Right hindlimb (tissue), 1 donor: ENCODE results near the gene IQGAP2.
"Not testable (repeated sequence)": the region's sequence is repeated elsewhere in the genome, so short reads cannot be mapped to it uniquely, and the experiment has no call there.

Experiments
- DNase-seq: peaks from one replicate; pipeline ENCODE4 v3.0.0-alpha.2; 2018

Gene IQGAP2

DNA sequence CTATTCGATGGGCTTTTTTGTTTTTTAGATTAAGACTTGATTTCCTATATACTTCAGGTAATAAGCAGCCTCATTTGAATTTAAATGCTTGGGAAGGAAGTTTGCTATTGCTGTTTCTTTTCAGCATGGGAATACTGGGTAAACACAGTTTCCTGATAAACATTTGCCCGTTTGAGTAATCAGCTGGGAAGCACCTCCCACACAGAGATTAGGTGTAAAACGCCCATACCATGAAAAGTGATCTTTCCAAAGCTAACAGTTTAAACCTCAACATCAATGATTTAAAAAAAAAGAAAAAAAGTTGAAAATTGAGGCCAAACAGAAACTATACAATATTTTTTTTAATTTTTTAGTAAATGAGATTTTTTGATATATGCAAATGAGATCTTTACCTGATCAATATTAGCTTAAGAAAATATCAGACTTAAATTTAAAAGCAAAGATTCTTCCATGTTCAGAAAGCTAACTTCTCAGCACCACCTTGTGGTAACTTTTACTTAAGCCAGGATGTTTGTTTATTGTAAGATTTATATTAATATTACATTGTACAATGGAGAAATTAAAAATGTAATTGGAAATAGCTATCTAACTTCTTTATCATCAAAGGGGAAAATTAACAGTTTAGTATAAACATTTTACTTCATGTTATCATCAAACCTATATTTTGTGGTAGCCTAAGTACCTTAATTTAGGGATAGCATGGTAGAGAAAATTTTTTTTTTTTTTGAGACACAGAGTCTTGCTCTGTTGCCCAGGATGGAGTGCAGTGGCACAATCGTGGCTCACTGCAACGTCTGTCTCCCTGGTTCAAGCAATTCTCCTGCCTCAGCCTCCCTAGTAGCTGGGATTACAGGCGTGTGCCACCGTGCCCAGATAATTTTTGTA is 180.3 kb downstream of the IQGAP2 start:
- no peak for DNase-seq

DNA sequence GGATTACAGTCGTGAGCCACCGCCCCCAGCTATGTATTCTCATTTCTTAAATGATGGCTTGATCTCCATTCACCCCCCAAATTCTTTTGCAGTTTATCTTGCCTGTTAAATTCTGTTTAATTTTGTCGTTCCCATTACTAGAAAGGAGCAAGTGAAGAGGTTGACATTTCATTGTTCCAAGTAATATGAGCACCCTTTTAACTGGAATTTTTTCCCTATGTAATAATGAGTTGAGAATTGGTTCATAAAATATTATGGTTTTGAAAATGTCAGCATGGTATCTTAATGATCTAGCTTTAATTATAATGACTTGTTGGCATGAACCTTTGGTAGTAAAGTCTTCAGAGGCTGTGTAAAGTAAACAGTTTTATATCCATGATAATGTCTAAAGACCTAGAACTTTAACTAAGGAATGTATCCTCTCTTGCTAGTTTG is 182.7 kb downstream of the IQGAP2 start:
- DNase-seq, result no peak

DNA sequence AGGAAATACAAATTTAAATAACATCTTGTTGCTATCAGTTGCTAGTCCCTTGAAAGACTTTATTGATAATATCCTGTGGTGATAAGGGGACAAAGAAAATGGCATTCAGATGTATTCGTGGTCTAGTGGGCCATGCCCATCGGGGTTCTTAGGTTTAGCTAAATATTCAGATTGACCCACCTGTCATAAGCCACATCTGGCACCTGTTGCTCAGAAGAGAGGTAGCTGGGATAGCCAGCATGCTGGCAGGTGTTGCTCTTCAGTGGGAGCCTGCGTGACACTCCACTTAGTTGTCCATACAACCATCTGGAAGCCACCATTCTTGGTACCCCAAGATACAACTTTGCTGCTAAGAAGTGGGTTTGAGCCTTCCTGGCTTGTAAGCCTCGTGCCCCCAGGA is 183.4 kb downstream of the IQGAP2 start:
- no peak for DNase-seq

DNA sequence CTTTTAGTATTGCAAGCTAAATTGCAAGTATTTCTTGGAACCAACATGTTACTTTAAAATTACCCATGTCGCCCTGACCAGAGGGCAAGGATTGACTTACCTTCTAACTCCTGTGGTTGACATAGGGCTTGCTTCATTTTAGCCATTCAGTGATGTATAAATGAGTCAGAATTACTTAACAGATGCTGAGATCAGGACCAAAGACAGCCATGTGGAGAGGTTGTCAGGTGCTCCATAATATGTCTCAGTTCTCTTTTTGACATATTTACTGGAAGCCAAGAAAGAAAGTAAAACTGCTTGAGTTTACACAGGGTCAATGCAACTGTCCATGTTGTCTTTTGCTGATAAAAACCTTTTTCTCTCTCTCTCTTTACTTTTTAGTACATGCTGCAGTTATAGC is 186.9 kb downstream of the IQGAP2 start:
- no peak for DNase-seq

DNA sequence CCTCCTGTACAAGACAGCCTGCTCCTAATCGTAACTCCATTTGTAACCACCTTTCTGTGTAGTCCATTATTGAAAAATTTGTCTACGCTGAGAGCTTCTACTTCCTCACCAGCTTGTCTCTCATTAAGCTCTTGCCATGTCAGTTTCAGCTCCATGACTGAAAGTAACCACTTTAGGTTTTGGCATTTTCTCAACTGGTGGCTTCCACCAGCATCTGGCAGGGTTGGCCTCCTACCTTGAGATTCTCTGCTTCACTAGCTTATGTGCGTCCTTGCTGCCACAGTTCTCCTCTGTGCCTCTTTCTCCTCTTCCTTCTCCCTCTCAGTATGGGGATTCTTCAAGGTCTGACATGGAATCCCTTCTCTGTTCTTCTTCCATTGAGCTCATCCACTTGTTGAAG is 188.3 kb downstream of the IQGAP2 start:
- DNase-seq, result no peak

DNA sequence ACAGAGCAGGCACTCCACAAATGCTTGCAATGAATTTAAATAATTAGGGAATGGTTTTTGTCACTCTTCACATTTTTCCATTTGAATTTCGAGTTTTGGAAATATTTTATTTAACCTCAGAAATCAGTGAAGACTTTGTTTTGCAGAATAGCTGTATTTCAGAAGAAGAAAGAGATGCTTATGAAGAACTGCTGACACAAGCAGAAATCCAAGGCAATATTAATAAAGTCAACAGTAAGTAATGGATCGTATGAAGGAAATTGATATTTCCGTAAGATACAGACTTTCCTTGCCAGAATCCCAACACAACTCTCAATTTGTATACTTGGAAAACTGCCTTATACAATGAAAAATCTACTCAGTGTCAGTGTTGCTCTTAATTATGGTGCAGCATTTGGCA is 189.6 kb downstream of the IQGAP2 start:
- DNase-seq, result no peak

DNA sequence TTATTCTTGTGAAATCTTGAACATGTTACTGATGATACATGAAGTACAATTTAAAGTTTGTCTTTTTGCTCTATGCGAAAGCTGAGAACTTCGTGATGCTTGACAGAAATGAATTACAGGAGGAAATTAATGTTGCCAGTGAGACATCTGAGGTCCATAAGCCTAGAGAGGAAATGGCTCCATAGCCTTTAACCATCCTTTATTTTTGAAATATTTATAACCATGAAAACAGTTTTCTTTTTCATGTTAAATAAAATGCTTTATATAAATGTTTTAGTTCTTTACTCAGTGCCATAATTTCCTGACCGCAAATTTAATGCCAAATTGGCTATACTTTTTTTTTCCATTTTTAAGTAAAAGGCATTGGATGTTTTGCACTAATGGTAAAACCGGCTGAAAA is 191.0 kb downstream of the IQGAP2 start:
- DNase-seq, result no peak

DNA sequence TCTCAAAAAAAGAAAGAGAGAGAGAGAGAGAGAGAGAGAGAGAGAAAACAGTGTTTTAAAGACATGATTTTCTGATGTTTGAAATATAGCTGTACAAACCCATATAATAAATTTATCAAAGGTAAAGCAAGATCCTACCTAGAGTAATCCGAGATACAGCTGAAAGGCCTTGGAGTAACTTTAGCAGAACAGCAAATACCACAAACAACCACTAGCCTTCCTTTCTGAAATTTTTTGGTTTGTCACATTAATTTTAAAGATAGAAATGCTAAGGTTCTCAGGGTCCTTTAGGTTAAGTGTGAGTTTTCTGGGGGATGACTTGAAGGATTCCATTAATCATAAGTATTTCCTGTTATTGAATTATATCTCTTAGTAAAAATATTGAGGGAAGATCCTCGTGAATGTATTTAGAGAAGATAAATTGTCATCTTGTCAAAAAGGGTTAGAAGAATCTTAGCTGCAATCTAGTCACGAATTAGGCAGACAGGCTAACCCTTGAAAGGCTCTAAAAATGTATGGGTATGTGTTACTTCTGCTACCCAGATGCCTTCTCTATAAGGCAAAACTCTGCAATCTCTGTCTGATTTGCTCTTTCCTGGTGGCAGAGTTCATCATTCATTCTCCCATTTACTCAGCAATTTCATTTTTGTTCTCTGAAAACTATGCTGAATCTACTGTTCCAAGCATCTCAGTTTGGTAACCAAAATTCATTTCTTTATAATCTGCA is 192.8 kb downstream of the IQGAP2 start:
- no peak for DNase-seq

DNA sequence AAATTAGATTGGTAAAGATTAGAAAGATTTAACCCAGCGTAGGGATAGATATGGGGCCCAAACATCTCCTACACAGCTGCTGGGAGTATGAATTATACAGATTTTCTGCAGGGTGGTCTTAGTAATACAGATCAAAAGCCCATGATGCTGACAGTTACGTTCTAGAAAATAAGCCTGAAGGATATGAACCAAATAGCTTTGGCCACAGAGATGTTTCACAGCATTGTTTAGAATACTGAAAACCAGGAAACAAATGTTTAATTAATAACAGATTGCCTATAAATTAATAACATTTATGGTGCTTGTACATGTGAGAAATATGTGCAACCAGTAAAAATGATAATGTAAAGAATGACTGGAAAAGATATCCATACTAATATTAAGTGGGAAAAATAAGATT is 195.4 kb downstream of the IQGAP2 start:
- DNase-seq, result no peak

DNA sequence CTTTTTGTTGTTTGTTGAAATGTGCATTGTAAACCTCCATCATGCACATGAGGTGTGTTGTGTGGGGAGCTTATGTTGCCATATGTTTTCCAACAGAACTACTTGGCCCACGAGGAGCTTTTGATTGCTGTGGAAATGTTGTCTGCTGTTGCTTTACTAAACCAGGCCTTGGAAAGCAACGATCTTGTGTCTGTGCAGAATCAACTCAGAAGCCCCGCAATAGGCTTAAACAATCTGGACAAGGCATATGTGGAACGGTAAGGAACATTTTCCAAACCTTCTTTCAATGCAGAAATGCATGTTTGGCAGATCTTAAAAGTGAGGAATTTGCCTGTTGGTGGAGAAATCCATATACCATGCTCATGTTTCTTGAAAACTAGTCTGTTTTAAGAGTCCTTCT is 197.6 kb downstream of the IQGAP2 start:
- no peak for DNase-seq

DNA sequence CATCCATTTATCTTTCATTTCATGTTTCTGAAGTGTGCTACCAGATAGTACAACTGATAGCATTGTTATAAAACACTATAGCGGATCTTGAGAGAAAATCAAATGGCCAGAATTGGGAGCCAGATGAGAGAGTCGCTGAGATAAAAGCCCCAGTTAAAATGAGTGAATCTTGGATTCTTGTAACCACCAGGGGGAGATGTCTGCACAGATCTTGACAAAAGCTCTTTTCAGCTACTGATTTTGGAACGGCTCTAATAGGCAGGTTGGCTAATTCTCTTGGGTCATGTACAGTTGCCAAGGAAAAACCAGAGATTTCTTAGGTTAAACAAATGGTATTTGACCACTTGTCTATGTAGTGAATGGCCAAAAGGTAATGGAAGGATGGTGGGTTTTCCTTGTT is 198.4 kb downstream of the IQGAP2 start:
- DNase-seq, result no peak

DNA sequence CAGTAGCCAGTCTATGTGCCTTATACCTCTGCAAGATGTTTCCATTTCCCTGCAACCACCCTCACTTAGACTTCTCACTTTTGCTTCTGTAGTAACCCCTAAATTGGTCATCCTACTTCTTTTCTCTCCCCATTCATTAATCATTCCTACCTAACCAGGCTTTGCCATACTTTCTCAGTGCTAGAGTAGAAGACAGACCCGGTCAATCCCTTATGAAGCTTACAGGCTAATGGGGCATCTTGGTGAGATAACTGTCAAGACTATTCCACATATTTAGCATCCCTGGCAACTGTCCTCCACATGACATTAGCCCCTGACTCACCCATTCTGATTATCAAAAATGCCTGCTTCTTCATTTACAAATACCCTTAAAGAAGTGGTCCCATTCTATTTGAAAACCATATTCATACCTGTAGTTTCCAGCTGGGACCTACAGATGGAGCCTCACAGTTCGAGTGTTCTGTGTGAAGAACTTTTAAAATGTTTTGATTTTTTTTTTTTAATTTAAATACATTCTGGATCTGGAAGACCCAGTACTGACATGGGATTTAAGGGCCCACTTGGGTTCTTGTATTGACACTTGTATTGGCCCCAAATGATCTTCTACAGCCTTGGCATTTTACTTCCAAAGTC is 199.1 kb downstream of the IQGAP2 start:
- DNase-seq, result no peak

DNA sequence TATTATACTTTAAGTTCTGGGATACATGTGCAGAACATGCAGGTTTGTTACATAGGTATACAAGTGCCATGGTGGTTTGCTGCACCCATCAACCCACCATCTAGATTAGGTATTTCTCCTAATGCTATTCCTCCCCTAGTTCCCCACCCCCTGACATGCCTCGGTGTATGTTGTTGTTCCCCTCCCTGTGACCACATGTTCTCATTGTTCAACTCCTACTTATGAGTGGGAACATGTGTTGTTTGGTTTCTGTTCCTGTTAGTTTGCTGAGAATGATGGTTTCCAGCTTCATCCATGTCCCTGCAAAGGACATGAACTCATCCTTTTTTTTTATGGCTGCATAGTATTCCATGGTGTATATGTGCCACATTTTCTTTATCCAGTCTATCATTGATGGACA is 200.9 kb downstream of the IQGAP2 start:
- DNase-seq, result not testable (repeated sequence)

DNA sequence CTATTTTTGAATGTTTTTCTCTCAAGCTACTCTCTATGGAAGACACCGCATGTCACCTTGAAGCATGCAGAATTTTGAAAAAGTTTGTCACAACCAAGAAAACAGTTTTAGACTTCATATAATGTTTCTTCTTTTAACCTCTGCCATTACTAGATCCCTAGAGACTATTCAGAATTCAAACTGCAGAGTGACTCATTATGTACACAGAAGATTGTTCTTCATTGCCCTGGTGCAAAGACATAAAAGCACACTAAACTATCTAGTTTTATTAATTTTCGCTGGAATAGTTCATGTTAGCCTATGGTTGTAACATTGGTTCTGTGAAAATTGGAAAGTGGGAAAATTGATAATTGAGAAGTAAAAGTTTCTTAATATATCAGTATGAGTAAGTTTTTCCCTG is 201.8 kb downstream of the IQGAP2 start:
- DNase-seq, result no peak

DNA sequence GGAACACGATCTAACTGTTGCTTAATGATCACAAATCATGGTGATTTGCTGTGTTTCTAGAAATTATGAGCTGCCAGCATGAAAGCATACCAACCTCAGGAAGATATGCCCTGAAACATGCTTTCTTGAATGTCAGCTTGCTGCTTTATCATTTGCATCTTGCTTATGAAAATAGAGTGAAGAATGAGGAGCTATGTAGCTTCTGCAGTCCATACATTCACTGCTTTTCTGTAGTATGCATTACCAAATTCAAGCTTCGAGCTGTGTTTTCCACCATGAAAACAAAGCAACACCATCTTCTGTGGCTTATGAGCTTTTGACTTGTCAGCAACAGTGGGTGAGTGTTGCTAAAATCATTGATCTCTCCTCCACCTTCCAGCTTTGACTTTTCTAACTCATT is 203.6 kb downstream of the IQGAP2 start:
- DNase-seq, result no peak

DNA sequence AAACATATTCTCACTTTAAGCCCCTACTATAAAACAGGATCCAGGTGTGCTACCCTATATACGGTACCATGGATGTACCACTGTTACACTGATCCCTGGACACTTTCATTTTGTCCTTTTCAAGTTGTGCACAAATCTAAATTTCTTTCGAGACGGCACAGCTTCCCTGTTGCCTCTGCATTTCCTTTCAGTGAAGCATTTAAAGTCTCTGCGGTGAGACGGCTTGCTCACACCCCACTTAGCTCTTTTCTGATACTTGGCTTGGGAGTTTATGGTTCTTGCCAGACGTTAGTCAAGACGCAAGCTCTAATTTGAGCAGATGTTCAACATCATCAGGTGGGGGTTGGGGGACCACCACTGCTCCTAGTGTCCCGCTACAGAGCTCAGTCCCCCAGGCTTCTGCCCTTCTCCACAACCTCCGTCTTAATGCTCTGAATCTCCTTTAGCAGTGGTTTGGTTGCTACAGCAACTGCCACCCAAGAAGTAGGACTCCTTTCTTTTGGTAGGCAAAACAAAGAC is 204.3 kb downstream of the IQGAP2 start:
- DNase-seq, result peak; percentile 36

DNA sequence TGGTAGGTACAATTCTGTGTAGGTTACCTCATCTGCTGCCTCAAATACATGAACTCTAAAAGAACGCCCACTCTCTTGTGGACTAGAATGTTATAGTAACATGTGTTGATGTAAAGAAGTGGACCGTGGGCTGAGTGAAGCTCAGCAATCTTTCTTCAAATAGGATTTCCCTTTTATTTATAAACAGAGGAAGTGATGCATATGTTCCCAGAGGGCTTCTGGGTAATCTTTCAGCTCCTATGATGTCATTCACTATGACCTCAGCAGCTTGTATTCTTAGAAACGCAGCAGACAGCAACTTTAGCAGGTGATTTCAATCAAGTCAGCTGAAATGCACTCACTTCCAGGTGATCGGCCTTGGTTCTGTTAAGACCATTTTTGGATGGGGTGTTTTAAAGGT is 205.7 kb downstream of the IQGAP2 start:
- peak; percentile 24 for DNase-seq

DNA sequence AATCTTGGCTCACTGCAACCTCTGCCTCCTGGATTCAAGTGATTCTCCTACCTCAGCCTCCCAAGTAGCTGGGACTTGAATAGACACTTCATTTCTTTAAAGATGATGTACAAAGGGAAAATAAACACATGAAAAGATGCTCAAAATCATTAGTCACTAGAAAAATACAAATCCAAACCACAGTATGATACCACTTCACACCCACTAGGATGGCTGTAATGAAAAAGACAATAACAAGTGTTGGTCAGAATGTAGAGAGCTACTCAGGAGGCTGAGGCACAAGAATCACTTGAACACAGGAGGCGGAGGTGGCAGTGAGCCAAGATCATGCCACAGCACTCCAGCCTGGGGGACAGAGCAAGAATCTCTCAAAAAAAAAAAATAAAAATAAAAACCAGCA is 207.1 kb downstream of the IQGAP2 start:
- no peak for DNase-seq

DNA sequence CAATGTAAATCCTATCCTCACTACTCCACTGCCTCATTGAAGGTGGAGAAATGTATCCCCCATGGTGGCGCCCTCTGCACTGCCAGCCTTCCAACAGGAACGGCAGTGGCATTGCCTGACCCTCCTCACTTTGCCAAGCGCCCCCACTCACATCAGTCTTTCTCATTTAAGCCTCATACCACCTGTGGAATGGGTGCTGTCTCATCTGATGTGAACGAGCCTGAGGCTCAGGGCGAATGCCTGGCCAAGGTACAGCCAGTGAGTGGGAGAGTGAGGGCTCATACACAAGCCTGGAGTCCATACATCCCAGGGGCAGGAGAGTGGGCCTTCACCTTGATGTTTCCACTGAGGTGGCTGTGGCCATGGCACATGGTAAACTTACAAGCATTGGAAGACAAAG is 209.9 kb downstream of the IQGAP2 start:
- DNase-seq, result no peak

DNA sequence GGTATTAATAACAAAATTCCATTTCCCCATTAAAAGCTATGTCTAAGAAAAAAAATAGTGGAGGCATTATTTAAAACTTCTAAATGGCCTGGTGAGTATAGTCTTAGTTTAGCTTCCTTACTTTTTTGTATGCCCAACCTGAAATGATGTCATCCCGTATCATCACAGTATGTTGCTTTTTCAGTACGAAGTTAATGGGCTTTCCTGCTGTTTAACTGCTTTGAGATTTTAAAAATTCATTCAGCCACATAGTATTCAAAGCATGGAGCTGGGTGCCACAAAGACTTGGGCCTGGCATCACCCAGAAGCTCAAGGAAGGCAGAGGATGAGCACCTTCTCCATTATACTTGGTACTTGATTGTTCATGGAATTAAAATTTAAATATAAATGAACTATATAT is 212.7 kb downstream of the IQGAP2 start:
- no peak for DNase-seq

DNA sequence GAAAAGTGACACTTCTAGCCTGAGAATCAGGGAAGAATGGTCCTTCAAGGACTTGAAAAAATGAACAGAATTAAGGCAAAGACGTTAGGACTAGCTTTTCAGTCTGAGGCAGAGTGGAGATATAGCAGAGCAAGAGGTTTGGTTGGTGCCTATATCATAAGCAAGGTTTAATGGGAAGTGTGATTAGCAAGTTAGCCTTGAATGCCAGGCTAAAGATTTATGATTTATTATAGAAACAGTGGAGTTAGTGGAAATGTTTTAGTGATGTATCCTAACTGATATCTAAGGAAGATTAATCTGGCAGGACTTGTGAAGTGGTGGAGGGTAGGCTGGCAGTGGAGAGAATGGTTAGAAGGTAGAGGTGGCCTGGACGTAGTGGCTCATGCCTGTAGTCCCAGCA is 213.1 kb downstream of the IQGAP2 start:
- DNase-seq, result no peak

DNA sequence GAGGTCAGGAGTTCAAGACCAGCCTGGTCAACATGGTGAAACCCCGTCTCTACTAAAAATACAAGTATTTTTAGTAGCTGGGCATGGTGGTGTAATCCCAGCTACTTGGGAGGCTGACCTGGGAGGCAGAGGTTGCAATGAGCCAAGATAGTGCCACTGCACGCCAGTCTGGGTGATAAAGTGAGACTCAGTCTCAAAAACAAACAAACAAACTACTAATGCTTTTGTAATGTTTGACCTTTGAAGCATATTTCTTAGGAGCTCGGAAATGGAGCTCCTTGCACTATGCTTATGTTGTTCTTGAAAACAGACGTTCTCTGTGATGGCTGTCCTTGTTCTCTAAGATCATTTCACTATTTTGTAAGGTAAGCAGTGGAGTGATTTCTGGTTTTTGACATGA is 214.1 kb downstream of the IQGAP2 start:
- no peak for DNase-seq

DNA sequence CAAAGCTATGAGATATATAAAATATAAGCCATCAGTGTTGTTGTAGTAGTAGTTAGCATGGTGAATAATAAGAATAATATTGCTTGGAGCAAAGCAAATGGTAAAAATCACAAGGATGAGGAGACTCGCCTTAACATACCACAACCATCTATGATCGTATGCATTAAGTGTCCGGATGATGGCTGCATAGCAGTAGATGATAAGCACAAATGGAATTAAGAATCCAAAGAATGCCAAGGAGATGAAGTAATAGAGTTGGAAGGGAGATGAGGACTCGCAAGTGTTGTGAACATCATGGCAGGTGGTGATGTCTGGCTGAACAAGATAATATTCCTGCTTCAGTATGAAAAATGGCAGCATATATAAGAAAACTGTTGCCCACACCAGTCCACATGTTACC is 214.6 kb downstream of the IQGAP2 start:
- DNase-seq, result no peak

DNA sequence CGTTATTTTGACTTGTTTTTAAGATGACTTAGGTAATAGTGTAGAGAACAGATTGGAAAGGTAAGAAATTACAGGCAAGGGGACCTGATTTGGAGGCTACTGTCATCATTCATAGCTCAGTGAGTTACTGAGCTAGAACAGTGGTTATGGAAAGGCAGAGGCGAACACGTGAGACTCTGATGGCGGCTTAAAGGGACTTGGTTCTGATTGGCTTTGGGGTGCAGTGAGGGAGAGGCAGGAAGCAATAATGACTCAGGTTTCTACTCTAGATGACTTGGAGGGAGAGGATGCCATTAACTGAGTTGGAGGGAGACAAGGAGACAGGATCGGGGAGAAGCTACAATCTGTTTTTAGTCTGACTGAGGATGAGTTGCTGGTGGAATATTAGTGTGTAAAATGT is 217.1 kb downstream of the IQGAP2 start:
- no peak for DNase-seq
